Amygdala (tissue), 56 donors: ENCODE results near the gene PLEKHM2.

Experiments used
- DNase-seq, 56 donors: peaks; one replicate each; lab custom pipeline; 2025; lab: John Stamatoyannopoulos, UW

PLEKHM2 gene

DNA sequence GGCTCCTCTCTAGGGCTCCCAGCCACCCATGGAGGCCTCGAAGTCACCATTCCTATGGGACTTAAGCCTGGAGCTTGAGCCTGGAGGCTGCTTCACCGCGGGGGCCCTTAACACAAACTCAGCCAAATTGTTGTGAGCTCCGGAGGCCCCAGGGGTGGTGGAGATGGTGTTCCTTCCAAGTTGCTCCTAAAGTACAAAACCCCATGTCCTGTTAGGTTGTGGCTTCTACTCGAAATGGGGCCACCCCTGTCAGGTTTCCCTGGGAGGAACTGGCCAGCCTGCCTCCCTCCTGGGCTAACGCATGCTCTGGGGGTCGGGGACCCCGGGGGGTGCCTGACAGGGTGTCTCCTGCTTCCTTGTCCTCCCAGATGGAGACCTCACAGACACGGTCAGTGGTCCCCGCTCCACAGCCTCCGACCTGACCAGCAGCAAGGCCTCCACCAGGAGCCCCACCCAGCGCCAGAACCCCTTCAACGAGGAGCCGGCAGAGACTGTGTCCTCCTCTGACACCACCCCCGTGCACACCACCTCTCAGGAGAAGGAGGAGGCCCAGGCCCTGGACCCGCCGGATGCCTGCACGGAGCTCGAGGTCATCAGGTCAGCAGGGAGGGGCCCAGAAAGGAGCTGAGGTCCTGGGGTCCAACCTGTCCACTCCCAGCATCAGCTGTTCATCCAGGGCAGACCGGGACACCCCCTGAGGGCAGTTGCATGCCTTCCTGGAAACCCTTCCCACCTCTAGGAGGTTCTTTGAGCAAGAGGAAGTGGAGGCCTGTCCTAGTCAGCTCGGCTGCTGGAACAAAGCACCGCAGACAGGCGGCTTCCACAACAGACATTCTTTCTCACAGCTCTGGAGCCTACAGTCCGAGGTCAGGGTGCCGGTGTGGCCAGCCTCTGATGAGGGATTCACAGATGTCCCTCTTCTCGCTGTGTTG, 41.1 kb downstream of the PLEKHM2 start:
- no peak for DNase-seq

DNA sequence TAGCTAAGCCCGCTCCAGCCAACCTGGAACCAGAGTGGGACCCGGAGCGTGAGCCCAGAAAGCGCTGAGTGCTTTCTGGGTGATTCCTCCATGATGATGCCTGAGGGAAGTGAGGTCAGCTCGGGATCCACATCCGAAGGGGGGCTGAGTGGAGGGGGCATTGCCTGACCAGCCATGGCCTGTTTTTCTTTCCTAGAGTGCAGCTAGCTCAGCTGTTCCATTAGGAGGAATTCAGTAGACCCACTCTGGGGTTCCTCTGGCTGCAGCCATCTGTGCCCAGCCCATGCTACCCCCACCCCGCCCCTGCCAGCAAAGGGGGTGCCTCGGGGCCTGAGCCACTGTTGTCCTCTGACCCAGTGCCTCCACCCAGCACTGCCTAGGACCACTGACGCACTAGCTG, 42.4 kb downstream of the PLEKHM2 start:
- DNase-seq, result no peak

- no peak for DNase-seq
These were observed 42.9 kb downstream of the PLEKHM2 start for GRCh38 chr1:15727021-15727420.

DNA sequence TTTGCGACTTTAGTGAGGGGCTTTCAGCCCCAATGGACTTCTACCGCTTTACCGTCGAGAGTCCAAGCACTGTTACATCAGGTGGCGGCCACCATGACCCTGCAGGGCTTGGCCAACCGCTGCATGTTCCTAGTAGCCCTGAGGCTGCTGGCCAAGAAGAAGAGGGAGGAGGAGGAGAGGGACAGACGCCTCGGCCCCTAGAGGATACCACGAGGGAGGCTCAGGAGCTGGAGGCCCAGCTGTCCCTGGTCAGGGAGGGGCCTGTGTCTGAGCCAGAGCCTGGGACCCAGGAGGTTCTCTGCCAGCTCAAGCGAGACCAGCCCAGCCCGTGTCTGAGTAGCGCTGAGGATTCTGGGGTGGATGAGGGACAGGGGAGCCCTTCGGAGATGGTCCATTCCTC, 43.3 kb downstream of the PLEKHM2 start:
- DNase-seq, result no peak

DNA sequence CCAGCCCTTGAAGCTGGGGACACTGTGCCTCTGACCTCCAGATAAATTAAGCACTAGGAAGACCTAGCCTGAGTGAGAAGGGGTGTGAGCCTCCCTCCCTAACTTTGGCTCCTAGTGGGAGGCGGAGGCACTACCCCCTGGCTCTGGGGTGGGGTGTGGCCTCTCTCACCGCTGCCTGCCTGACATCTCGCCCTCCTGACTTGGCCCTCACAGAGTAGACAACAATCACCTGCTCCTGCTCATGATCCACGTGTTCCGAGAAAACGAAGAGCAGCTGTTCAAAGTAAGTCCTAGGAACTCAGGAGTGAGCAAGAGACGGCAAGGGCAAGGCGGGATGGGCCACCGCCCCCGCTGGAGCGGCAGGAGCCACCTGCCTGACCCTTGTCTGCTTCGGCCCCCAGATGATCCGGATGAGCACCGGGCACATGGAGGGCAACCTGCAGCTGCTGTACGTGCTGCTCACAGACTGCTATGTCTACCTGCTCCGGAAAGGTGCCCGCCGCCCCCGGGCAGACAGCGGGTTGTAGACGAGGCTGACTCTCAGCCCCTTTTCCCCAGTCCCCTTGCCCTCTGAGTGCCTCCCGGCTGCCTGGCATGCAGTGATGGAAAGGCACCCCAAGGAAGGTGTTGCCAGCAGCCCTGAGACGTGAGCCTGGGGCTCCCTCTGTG, 43.9 kb downstream of the PLEKHM2 start:
- no peak for DNase-seq

GRCh38 chr1:15728937-15729657, 45.0 kb downstream of the PLEKHM2 start:
- no peak for DNase-seq

DNA sequence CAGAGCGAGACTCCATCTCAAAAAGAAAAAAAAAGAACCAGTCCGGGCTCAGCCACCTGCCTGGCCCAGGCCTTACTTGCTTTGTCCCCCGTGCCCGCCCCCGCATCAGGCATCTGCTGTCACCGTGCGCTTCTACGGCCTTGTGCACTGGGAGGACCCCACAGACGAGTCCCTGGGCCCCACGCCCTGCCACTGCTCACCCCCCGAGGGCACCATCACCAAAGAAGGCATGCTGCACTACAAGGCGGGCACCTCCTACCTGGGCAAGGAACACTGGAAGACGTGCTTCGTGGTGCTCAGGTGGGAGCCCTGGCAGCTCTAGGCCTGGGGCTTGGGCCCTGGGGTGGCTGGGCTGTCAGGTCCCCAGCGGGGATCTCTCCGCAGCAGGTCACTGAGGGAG, 46.3 kb downstream of the PLEKHM2 start:
- DNase-seq, result no peak

- no peak for DNase-seq
These were observed 46.8 kb downstream of the PLEKHM2 start for GRCh38 chr1:15730936-15731335.

DNA sequence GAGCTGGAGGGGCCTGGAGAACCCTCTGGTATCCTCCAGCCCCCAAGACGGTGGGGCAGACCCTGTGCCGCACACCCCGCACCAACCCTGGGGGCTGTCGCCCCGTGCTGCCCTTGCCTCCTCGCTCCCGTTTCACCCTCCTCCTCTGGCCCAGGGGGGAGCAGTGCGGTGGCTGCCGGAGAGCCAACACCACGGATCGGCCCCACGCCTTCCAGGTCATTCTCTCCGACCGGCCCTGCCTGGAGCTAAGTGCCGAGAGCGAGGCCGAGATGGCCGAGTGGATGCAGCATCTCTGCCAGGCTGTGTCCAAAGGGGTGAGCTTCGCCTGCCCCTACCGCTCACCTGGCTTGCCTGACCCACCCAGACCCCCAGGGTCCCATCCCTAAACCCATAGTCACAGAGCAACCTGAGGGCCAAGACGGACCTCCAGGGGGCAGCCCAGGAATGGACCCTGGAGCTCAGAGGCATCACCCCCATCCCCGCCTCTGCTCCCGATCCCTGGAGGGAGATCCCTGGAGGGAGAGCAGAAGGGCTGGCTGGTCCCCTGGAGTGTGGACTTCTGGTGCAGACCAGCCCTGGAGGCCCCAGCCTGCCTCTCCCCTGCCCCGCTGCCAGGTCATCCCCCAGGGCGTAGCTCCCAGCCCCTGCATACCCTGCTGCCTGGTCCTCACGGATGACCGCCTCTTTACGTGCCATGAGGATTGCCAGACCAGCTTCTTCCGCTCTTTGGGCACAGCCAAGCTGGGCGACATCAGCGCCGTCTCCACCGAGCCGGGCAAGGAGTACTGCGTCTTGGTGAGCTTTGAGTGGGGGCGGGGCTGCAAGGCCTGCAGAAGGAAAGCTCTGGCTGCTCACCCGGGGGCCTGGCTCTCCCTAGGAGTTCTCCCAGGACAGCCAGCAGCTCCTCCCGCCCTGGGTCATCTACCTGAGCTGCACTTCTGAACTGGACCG, 47.9 kb downstream of the PLEKHM2 start:
- DNase-seq, result peak in 7 of 56 donors; percentile 10 to 28 (median 22)

- no peak for DNase-seq
These were observed 48.6 kb downstream of the PLEKHM2 start for GRCh38 chr1:15732686-15733081.

DNA sequence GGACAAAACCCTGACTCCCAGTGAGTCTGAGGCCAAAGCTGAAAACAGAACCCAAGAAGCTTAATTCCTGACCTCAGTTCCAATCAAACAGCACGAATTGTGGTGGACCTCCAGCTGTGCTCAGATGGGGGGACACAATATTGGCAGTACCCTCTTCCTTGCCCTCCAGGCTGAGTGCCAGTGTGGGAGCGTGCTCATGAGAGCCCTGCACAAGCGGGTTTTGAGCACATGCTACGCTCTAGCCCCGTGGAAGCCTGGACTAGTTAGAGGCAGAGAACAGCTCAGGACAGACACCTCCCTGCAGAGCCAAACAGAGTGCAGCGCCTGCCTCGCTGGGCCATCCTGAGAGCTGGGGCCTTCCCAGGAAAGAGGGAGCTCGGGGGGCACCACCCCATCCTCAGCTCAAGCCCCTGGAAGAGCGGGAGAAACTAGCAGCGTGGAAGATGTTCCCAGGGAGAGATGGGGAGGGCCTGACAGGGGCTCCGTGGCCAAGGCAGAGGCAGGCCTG, 49.2 kb downstream of the PLEKHM2 start:
- no peak for DNase-seq

DNA sequence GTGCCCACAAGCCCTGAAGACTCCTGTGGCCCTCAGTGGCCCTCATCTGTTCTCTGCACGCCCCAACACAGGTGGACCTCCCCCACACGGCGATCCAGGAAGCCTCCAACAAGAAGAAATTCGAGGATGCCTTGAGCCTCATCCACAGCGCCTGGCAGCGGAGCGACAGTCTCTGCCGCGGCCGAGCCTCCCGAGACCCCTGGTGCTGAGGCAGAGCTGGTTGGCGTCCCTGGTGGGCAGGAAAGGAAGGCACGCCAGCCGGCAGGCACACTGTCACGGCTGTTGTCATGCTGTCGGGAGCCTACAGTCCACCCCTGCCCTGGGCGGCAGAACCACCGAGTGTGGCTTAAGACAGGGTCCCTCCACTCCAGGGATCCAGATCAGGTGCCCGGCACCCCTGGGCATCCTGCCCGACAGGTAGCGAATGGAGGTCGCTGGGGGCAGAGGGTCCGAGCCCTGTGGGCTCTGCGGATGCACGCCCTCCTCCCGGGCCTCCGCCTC, 49.7 kb downstream of the PLEKHM2 start:
- DNase-seq, result no peak

DNA sequence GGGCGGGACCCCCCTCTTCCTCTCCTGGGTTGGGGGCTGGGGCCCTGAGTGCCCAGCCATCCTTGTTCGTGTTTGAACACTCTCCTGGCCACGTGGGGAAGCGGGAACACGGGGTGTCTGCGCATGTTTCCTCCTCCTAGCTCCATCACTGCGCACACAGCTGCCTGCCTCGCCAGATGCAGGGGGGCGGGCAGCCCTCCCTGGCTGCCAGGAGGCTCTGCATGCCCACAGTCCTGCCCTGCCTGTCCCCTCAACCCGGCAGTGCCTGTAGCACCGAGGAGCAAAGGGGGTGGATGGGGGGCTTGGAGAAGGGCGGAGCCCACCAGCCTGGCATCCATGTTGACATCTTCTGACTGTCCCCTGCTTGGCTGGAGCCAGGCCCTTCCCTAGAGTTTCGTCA, 50.2 kb downstream of the PLEKHM2 start:
- no peak for DNase-seq

GRCh38 chr1:15734901-15735300, 50.8 kb downstream of the PLEKHM2 start:
- DNase-seq, result no peak

GRCh38 chr1:15735304-15736037, 51.4 kb downstream of the PLEKHM2 start:
- no peak for DNase-seq

GRCh38 chr1:15736038-15736891, 52.1 kb downstream of the PLEKHM2 start, which contains the start of gene SLC25A34:
Gene SLC25A34, plus strand, starts transcription at chr1:15736258. Its CDS starts 228 bp downstream, at chr1:15736486.
- peak in 17 of 56 donors; percentile 7 to 65 (median 23) for DNase-seq

GRCh38 chr1:15736892-15737261, 52.8 kb downstream of the PLEKHM2 start:
- no peak for DNase-seq
